Neural cell (in vitro differentiated cells): ENCODE measurements around the gene HDAC4. TPM values are rescaled to one million over a fixed set of nuclear protein-coding genes. Genes with fewer than 3 reads are reported as not detected.

Experiments
- H2AFZ ChIP-seq: fragments of 200-600, 300-800 bp; sonication (generic), shearing (Covaris generic); 2 replicates; pipeline ENCODE4 v1.6.0; 2014; ENCODE audit warnings: low read depth, mild to moderate bottlenecking, antibody characterized with exemption, low read length, moderate library complexity
- H3F3A ChIP-seq: fragments of 200-600 bp; shearing (Covaris generic); 2 replicates; pipeline ENCODE4 v1.6.1; 2016; ENCODE audit warnings: mild to moderate bottlenecking, moderate library complexity, mixed read lengths, antibody characterized with exemption, low read length; ENCODE audit not compliant: insufficient read depth, poor library complexity, severe bottlenecking
- H3K27ac ChIP-seq: fragments of 200-600, 300-800 bp; sonication (generic), shearing (Covaris generic); 2 replicates; pipeline ENCODE4 v1.5.1; 2014; ENCODE audit warnings: mild to moderate bottlenecking, low read length, moderate library complexity
- H3K27me3 ChIP-seq: fragments of 300-800, 200-600 bp; sonication (generic), shearing (Covaris generic); 2 replicates; pipeline ENCODE4 v1.6.0; 2014; ENCODE audit warnings: mild to moderate bottlenecking, low read depth, low read length, moderate library complexity; ENCODE audit not compliant: insufficient read depth
- H3K36me3 ChIP-seq: fragments of 300-800, 200-600 bp; sonication (generic), shearing (Covaris generic); 2 replicates; pipeline ENCODE4 v1.5.1; 2014; ENCODE audit warnings: mild to moderate bottlenecking, antibody characterized with exemption, low read length, moderate library complexity; ENCODE audit not compliant: insufficient read depth
- H3K4me2 ChIP-seq: fragments of 300-800, 200-600 bp; sonication (generic), shearing (Covaris generic); 2 replicates; pipeline ENCODE4 v1.6.0; 2014; ENCODE audit warnings: mild to moderate bottlenecking, low read length
- H3K4me3 ChIP-seq: fragments of 300-800, 200-600 bp; sonication (generic), shearing (Covaris generic); 2 replicates; pipeline ENCODE4 v1.5.1; 2014; ENCODE audit warnings: mild to moderate bottlenecking, low read length, moderate library complexity
- H3K79me2 ChIP-seq: fragments of 200-600 bp; shearing (Covaris generic); replicated peaks from 2 replicates; pipeline ENCODE4 v1.6.0; 2014; ENCODE audit warnings: mild to moderate bottlenecking, low read length, moderate library complexity; ENCODE audit not compliant: insufficient read depth
- H3K9ac ChIP-seq: fragments of 300-800, 200-600 bp; sonication (generic), shearing (Covaris generic); 2 replicates; pipeline ENCODE4 v1.6.1; 2016; ENCODE audit warnings: mild to moderate bottlenecking, low read length, mixed read lengths
- H3K9me2 ChIP-seq: fragments of 200-600 bp; shearing (Covaris generic); 2 replicates; pipeline ENCODE4 v1.6.1; 2016; ENCODE audit warnings: mild to moderate bottlenecking, low read length, mixed read lengths; ENCODE audit not compliant: insufficient read depth
- H3K9me3 ChIP-seq: fragments of 200-600, 300-800 bp; sonication (generic), shearing (Covaris generic); 2 replicates; pipeline ENCODE4 v1.6.1; 2016; ENCODE audit warnings: mild to moderate bottlenecking, mixed run types, low read length, moderate library complexity, mixed read lengths
- H4K20me1 ChIP-seq: fragments of 200-600 bp; shearing (Covaris generic); 2 replicates; pipeline ENCODE4 v1.6.1; 2016; ENCODE audit warnings: mild to moderate bottlenecking, mixed run types; ENCODE audit not compliant: insufficient read depth
- EP300 ChIP-seq: fragments of 450-650 bp; conservative IDR thresholded peaks from 2 replicates; pipeline ENCODE4 v1.6.1; 2014; ENCODE audit warnings: antibody characterized with exemption, mild to moderate bottlenecking, moderate library complexity; ENCODE audit not compliant: poor library complexity, severe bottlenecking
- EZH2 ChIP-seq: fragments of 200-600, 300-800 bp; shearing (Covaris generic), sonication (generic); IDR thresholded peaks from 2 replicates; pipeline ENCODE4 v1.6.1; 2014; ENCODE audit warnings: antibody characterized with exemption, low read length, borderline replicate concordance, mild to moderate bottlenecking; ENCODE audit not compliant: insufficient read depth, poor library complexity, severe bottlenecking
- MXI1 ChIP-seq: fragments of 450-650 bp; conservative IDR thresholded peaks from 2 replicates; pipeline ENCODE4 v1.6.1; 2014; ENCODE audit warnings: antibody characterized with exemption, mild to moderate bottlenecking; ENCODE audit not compliant: poor library complexity, severe bottlenecking
- POLR2AphosphoS5 ChIP-seq: IDR thresholded peaks from 2 replicates; pipeline ENCODE4 v1.6.1; 2012
- RAD21 ChIP-seq: fragments of 450-650 bp; conservative IDR thresholded peaks from 2 replicates; pipeline ENCODE4 v1.6.1; 2014; ENCODE audit warnings: antibody characterized with exemption, mild to moderate bottlenecking, moderate library complexity
- SMC3 ChIP-seq: fragments of 450-650 bp; conservative IDR thresholded peaks from 2 replicates; pipeline ENCODE4 v1.6.1; 2014; ENCODE audit warnings: antibody characterized with exemption, mild to moderate bottlenecking, moderate library complexity; ENCODE audit not compliant: poor library complexity
- TAF1 ChIP-seq: IDR thresholded peaks from 2 replicates; pipeline ENCODE4 v1.6.1; 2012; ENCODE audit warnings: low read depth
- polyA plus RNA-seq: library from polyadenylated mRNA; depleted of rRNA; stranded (reverse); fragments of >200 nt; gene quantifications from 2 replicates; pipeline ENCODE4 v1.2.3, GENCODE V29; 2014
- TF ChIP-seq, protein P1 (sequence below): fragments of 450-650 bp; IDR thresholded peaks from 2 replicates; pipeline ENCODE4 v1.5.1; 2014; ENCODE audit warnings: antibody characterized with exemption, mild to moderate bottlenecking, moderate library complexity; ENCODE audit not compliant: poor library complexity, severe bottlenecking
- TF ChIP-seq, protein P2 (sequence below): IDR thresholded peaks from 2 replicates; pipeline ENCODE4 v1.6.1; 2012; ENCODE audit warnings: borderline replicate concordance

The HDAC4 gene
- polyA plus RNA-seq, 1 donor from 2014 or later, result 3.4 TPM

DNA sequence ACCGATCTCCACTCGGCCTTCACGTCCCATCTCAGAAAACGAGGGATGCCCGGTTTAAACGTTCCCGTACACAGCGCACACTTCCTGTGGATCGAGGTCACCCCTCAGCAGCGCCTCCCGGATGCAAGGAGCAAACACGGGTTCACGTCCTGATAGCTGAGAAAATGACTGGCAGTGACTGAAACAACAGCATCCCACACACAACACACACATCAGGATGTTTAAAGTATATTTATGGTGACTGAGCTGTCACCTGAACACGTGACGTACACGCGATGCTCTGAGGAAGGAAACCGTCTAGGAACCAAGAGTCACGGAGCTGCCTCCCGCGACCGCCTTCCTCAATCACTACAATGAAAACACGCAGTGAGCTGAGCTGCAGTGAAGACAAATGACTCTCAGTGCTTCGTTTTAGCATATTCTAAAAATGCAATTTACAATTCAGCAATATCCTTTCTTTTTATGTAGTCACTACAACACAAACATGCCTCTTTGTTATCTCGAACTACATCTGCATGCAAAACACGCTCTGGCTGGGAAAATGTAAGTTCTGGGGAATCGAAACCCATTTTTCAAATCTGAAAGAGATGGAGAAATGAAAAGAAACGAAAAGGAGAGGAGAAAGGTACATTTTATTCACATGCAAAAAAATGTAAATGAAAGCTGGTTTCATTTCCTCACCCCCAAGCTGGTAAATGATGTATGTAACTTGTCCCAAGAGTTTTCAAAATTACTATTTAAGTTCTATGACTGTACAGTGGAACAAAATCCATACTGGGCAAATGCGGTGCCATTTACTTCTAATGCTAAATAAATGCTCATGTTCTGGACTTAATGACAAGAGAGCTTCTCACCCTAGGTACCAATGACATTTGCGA, 19.8 kb downstream of the HDAC4 start:
- H3F3A ChIP-seq, result no peaks in the 10 kb centered on the region
- no peak overlapping the region for H3K9ac ChIP-seq
- no peaks in the 10 kb centered on the region for H3K79me2 ChIP-seq
- H3K4me2 ChIP-seq, result no peak overlapping the region
- no peak overlapping the region for H2AFZ ChIP-seq
- H3K27ac ChIP-seq, result peak overlapping the region; percentile 54
- H3K9me3 ChIP-seq, result no peaks in the 10 kb centered on the region
- no peaks in the 10 kb centered on the region for H4K20me1 ChIP-seq
- no peaks in the 10 kb centered on the region for H3K36me3 ChIP-seq
- no peak for TF ChIP-seq SMC3
- no peak for TF ChIP-seq TAF1
- peak; percentile 35 for TF ChIP-seq POLR2AphosphoS5
- TF ChIP-seq EZH2, result no peak
- H3K9me2 ChIP-seq, result no peaks in the 10 kb centered on the region
- H3K4me3 ChIP-seq, result peak overlapping the region; percentile 1
- H3K27me3 ChIP-seq, result no peaks in the 10 kb centered on the region

DNA sequence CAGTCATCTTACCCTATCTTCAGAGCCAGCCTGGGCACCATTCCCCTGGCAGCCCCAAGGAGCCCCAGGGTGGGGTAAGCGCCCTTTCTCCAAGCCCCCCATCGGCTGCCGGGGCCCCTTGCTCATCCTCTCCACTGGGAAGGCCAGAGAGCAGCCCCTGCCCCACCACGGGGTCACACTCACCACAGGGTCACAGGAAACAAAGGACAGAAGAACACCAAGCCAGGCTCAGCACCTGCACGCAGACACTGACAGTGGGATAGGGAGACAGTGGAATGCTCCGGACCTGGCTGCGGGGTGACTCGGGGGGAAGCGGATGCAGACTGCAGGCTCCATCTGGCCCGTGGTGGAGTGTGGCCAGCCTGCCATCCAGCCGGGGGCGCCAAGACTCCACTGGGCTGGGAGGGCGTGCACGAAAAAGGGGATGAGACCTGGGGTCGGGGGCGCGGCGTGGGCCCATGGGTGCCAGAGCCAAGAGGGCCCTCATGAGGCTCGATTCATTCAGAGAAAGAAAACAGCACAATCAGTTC, 21.1 kb downstream of the HDAC4 start:
- Histone ChIP-seq H3K4me3 (no peak overlapping the region), H3K79me2 (no peaks in the 10 kb centered on the region), H2AFZ (no peak overlapping the region), H3K9me2 (no peaks in the 10 kb centered on the region), H3K4me2 (no peak overlapping the region), H3F3A (no peaks in the 10 kb centered on the region), H3K36me3 (no peaks in the 10 kb centered on the region), H3K27me3 (no peaks in the 10 kb centered on the region), H3K9me3 (no peaks in the 10 kb centered on the region), H3K27ac (no peak overlapping the region), H3K9ac (no peak overlapping the region), H4K20me1 (no peaks in the 10 kb centered on the region)
- TF ChIP-seq EZH2 (no peak), SMC3 (no peak), MXI1 (no peak), EP300 (no peak), TAF1 (no peak), POLR2AphosphoS5 (no peak), RAD21 (no peak)
- TF ChIP-seq, protein P1, sequence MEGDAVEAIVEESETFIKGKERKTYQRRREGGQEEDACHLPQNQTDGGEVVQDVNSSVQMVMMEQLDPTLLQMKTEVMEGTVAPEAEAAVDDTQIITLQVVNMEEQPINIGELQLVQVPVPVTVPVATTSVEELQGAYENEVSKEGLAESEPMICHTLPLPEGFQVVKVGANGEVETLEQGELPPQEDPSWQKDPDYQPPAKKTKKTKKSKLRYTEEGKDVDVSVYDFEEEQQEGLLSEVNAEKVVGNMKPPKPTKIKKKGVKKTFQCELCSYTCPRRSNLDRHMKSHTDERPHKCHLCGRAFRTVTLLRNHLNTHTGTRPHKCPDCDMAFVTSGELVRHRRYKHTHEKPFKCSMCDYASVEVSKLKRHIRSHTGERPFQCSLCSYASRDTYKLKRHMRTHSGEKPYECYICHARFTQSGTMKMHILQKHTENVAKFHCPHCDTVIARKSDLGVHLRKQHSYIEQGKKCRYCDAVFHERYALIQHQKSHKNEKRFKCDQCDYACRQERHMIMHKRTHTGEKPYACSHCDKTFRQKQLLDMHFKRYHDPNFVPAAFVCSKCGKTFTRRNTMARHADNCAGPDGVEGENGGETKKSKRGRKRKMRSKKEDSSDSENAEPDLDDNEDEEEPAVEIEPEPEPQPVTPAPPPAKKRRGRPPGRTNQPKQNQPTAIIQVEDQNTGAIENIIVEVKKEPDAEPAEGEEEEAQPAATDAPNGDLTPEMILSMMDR, result no peak
- TF ChIP-seq, protein P2, sequence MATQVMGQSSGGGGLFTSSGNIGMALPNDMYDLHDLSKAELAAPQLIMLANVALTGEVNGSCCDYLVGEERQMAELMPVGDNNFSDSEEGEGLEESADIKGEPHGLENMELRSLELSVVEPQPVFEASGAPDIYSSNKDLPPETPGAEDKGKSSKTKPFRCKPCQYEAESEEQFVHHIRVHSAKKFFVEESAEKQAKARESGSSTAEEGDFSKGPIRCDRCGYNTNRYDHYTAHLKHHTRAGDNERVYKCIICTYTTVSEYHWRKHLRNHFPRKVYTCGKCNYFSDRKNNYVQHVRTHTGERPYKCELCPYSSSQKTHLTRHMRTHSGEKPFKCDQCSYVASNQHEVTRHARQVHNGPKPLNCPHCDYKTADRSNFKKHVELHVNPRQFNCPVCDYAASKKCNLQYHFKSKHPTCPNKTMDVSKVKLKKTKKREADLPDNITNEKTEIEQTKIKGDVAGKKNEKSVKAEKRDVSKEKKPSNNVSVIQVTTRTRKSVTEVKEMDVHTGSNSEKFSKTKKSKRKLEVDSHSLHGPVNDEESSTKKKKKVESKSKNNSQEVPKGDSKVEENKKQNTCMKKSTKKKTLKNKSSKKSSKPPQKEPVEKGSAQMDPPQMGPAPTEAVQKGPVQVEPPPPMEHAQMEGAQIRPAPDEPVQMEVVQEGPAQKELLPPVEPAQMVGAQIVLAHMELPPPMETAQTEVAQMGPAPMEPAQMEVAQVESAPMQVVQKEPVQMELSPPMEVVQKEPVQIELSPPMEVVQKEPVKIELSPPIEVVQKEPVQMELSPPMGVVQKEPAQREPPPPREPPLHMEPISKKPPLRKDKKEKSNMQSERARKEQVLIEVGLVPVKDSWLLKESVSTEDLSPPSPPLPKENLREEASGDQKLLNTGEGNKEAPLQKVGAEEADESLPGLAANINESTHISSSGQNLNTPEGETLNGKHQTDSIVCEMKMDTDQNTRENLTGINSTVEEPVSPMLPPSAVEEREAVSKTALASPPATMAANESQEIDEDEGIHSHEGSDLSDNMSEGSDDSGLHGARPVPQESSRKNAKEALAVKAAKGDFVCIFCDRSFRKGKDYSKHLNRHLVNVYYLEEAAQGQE, result no peak
